ENCODE data around the gene LSP1.

GRCh38 chr11:1928470-1928890 lies 75.6 kb downstream of the LSP1 start:
- TF ChIP-seq CTCF (conservative IDR thresholded peaks at IDR 0.05 in 1 of 2, IDR thresholded peaks at IDR 0.05 in 1 of 2; ENCODE audit: low read depth in 1 of 2, low read length in 2 of 2) (no peak), EZH2 (IDR thresholded peaks at IDR 0.05; ENCODE audit: low read length, missing control alignments) (no peak)

Data from fibroblast of lung (primary cell).